Hematopoietic multipotent progenitor cell (in vitro differentiated cells): ENCODE measurements around the gene ANLN. TPM values are rescaled to one million over a fixed set of nuclear protein-coding genes. Genes with fewer than 3 reads are reported as not detected.

Experiments
- DNase-seq, 3 donors: peaks; one replicate each; pipeline ENCODE4 v3.0.0-alpha.2; 2011 to 2015; ENCODE audit warnings: low read depth in 2 of 3, low spot score in 2 of 3
- total RNA-seq: library from RNA; depleted of rRNA; stranded (reverse); fragments of >200 nt; gene quantifications from one replicate; pipeline ENCODE4 v1.2.3, GENCODE V29; 2012

Gene ANLN
- total RNA-seq, 1 donor: 4.3 TPM

GRCh38 chr7:36406156-36406555 lies 16.5 kb downstream of the ANLN start:
- no peak for DNase-seq

- no peak for DNase-seq
Observed at GRCh38 chr7:36407636-36408550, 18.2 kb downstream of the ANLN start.

GRCh38 chr7:36408589-36408988 lies 18.9 kb downstream of the ANLN start:
- no peak for DNase-seq

- no peak for DNase-seq
Observed at GRCh38 chr7:36409180-36409579, 19.5 kb downstream of the ANLN start.

- DNase-seq: no peak
Observed at GRCh38 chr7:36415144-36415543, 25.5 kb downstream of the ANLN start.

GRCh38 chr7:36416251-36416650 lies 26.6 kb downstream of the ANLN start:
- DNase-seq: no peak

- DNase-seq: no peak
Observed at GRCh38 chr7:36420307-36420706, 30.6 kb downstream of the ANLN start.

- no peak for DNase-seq
Observed at GRCh38 chr7:36422072-36422471, 32.4 kb downstream of the ANLN start.

- no peak for DNase-seq
Observed at GRCh38 chr7:36423633-36424032, 34.0 kb downstream of the ANLN start.

- no peak for DNase-seq
Observed at GRCh38 chr7:36430186-36430585, 40.5 kb downstream of the ANLN start.

GRCh38 chr7:36430881-36431280 lies 41.2 kb downstream of the ANLN start:
- DNase-seq: no peak

GRCh38 chr7:36438211-36438610 lies 48.5 kb downstream of the ANLN start:
- no peak for DNase-seq

- no peak for DNase-seq
Observed at GRCh38 chr7:36439624-36440023, 50.0 kb downstream of the ANLN start.

- peak in 2 of 3 donors; percentile 24 to 58 for DNase-seq
Observed at GRCh38 chr7:36440880-36441279, 51.2 kb downstream of the ANLN start.

GRCh38 chr7:36441344-36442022 lies 51.8 kb downstream of the ANLN start:
- DNase-seq: no peak

GRCh38 chr7:36448781-36449379 lies 59.2 kb downstream of the ANLN start:
- no peak for DNase-seq

GRCh38 chr7:36449685-36450084 lies 60.0 kb downstream of the ANLN start:
- DNase-seq: no peak

- DNase-seq: no peak
Observed at GRCh38 chr7:36453769-36454168, 64.1 kb downstream of the ANLN start.

GRCh38 chr7:36455646-36456045 lies 66.0 kb downstream of the ANLN start:
- DNase-seq: no peak

- DNase-seq: no peak
Observed at GRCh38 chr7:36456138-36456537, 66.5 kb downstream of the ANLN start.

GRCh38 chr7:36456548-36456947 lies 66.9 kb downstream of the ANLN start:
- no peak for DNase-seq
